T-helper 2 cell treated with Interferon-gamma antibody and Interleukin-4, amounts not matched to agents 100 ng/mL and 5 ng/mL, for 36 hours (primary cell): ENCODE data around the gene C6orf47. TPM values are rescaled to one million over a fixed set of nuclear protein-coding genes. Genes with fewer than 3 reads are reported as not detected.

Experiments used
- intact Hi-C: fragments of 100-400 bp; cut with micrococcal nuclease; formaldehyde crosslinking; loops from one replicate; pipeline ENCODE4 v1.15.1; 2023
- total RNA-seq: library from RNA; stranded (reverse); gene quantifications from 2 replicates; pipeline ENCODE4 v1.2.3, GENCODE V29; 2022

Gene C6orf47
- total RNA-seq, 1 donor from 2014 or later, result 20.8 TPM

DNA sequence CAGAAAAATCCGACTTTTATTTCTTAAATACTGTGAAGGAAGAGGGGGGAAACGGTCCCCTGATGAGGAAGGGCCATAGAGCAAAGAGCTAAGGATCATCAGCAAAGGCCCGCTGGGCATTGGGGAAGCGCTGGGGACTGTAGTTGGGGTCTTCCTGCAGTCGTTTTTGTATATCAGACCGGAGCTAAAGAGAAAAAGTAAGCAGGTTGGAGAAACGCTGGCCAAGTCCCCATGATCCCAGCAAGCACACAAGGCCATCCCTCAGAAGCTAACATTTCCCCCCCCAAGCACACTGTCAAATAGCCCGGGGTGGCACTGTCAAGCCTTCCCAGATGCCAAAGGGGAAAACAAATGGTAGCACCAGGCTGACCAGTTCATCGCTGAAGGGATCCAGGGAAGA is 21.5 kb downstream of the C6orf47 start:
- intact Hi-C loops, result no loop called here

DNA sequence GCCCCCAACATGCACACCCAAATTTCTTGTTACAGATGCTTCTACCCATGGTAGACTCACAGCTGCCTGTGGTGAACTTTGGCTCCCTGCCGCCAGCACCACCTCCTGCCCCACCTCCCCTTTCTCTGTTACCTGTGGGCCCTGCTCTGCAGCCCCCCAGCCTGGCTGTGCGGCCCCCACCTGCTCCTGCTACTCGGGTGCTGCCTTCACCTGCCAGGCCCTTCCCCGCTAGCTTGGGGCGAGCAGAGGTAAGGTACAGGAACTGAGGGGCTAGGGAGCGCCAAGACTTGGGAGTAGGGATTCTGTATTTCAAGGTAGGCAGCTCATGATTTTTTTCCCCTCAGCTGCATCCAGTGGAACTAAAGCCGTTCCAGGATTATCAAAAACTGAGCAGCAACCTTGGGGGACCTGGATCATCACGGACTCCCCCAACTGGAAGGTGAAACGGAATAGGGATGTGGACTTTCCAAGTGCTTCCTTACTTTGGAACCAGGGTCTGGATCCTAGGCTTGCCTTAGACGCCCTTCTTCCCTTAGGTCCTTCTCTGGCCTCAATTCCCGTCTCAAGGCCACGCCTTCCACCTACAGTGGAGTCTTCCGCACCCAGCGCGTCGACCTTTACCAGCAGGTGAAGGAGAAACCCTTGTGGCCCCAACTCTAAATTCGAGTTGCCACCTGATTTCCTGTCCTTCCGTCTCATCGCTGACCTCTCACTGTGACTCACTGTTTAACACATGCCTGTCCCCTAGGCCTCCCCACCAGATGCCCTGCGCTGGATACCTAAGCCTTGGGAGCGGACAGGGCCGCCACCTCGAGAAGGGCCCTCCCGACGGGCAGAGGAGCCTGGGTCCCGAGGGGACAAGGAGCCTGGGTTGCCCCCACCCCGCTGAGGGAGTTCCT is 23.6 kb downstream of the C6orf47 start:
- intact Hi-C loops, result no loop called here

DNA sequence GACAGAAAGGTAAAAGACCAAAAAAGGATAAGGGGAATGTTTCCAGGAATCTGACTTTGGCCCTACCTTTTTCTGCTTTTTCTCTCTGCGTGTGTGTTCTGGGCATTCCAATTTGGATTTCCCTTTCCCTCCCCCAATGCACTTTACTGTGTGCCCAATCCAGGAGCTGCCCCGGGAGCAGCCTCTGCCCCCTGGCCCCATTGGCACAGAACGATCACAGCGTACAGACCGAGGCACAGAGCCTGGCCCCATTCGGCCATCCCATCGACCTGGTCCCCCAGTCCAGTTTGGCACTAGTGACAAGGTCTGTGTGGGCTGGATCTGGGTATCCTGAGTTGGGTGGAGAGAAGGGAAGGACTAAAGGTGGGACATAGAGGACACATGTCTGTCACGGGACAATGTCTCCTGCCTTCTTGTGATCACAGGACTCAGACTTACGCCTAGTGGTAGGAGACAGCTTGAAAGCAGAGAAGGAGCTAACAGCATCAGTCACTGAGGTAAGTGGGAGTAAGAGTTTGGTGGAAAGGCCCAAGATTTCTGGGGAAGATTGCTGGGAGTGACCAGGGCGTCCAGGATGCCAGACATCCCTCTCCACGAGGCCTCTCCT is 25.5 kb downstream of the C6orf47 start:
- intact Hi-C loops, result no loop called here

DNA sequence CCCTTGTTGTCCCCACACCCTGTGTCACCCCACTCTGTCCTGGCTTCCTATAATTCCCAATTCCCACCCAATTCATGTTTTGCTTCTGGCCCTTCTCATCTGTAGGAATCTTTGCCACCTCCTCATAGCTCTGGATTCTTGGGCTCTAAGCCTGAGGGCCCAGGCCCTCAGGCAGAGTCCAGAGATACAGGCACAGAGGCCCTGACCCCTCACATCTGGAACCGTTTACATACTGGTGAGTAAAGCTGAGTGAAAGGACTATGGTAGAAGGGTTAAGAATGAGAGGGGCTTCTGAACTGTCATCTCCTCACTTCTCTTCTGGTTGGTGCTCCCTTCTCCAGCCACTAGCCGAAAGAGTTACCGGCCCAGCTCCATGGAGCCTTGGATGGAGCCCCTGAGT is 26.4 kb downstream of the C6orf47 start:
- intact Hi-C loops, result no loop called here

DNA sequence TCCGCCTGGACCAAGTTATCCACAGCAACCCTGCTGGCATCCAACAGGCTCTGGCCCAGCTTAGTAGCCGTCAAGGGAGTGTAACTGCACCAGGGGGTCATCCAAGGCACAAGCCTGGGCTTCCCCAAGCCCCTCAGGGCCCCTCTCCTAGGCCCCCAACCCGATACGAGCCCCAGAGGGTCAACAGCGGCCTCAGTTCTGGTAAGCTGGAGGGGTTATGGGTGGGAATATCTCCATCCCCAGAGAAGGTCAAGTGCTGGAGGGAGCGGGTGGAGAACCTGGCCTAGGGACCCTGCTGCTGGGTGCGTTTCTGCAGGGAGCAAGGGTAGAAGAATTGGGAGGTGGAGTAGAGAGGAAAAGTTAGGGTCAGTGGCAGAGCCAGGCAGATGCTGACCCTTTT is 27.1 kb downstream of the C6orf47 start:
- intact Hi-C loops, result no loop called here

DNA sequence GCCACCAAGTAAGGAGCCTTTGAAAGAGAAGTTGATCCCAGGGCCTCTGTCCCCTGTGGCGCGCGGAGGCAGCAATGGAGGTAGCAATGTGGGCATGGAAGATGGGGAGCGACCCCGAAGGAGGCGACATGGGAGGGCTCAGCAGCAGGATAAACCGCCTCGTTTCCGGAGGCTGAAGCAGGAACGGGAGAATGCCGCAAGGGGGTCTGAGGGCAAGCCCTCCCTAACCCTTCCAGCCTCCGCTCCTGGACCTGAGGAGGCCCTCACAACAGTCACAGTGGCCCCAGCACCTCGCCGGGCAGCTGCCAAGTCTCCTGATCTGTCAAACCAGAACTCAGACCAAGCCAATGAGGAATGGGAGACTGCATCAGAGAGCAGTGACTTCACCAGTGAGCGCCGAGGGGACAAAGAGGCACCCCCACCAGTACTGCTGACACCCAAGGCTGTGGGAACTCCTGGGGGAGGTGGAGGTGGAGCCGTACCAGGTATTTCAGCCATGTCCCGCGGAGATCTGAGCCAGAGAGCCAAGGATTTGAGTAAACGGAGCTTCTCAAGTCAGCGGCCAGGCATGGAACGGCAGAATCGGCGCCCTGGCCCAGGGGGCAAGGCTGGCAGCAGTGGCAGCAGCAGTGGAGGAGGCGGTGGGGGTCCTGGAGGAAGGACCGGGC is 28.2 kb downstream of the C6orf47 start:
- intact Hi-C loops, result no loop called here

DNA sequence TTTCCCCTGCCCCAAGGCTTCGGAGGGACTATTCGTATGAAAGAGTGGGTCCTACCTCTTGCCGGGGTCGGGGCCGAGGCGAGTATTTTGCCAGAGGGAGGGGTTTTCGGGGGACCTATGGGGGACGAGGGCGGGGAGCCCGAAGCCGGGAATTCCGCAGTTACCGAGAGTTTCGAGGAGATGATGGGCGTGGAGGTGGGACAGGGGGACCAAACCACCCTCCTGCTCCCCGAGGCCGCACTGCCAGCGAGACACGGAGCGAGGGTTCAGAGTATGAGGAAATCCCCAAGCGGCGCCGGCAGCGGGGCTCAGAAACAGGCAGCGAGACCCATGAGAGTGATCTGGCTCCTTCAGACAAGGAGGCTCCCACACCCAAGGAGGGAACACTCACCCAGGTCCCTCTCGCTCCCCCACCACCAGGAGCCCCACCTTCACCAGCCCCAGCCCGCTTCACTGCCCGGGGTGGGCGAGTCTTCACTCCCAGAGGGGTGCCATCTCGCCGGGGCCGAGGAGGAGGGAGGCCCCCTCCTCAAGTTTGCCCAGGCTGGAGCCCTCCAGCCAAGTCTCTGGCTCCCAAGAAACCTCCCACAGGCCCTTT is 28.8 kb downstream of the C6orf47 start:
- intact Hi-C loops, result no loop called here

DNA sequence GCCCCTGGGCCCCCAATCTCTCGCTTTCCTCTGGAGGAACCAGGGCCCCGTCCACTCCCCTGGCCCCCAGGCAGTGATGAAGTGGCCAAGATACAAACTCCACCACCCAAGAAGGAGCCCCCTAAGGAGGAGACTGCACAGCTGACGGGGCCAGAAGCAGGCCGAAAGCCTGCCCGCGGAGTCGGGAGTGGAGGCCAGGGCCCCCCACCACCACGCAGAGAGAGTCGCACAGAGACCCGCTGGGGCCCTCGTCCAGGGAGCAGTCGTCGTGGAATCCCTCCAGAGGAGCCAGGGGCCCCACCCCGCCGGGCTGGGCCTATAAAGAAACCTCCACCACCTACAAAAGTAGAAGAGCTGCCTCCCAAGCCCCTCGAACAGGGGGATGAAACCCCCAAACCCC is 29.4 kb downstream of the C6orf47 start:
- intact Hi-C loops, result no loop called here

DNA sequence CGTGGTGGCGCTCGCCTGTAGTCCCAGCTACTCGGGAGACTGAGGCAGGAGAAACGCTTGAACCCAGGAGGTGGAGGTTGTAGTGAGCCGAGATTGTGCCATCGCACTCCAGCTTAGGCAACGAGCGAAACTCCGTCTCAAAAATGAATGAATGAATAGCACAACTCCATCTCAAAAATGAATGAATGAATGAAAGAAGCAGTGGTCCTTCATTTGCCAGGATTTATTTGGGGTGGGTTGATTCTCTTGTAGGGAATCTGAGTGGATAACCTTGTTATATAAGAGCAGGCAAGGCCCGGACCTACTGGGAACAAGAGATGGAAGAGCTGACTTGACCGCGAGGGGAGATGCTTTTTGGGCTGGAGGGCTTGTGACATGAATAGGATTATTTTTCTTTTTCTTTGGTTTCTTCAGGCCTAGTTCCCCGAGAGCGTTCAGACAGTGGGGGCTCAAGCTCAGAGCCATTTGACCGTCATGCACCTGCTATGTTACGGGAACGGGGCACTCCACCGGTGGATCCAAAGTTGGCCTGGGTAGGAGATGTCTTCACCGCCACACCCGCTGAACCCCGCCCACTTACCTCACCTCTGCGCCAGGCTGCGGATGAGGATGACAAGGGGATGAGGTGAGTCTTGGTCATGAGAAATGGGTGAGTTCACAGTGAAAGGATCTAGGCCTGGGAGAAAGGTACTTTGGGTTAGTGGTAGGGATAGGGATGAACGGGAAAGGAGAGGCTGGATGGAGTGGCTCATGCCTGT is 30.2 kb downstream of the C6orf47 start:
- intact Hi-C loops, result no loop called here

DNA sequence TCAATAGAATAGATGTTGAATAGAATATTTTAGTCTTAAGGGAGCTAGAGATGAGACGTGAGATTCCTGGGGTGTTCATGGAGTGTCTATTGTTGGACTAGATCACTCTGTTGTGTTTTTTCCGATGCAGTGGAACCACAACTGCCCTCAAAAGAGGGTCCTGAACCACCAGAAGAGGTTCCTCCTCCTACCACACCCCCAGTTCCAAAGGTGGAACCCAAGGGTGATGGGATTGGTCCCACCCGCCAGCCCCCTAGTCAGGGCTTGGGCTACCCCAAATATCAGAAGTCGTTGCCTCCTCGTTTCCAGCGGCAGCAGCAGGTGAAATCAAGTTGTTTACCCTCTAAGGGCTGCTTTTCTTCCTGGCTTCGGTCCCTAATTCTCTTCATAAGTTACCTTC is 31.6 kb downstream of the C6orf47 start:
- intact Hi-C loops, result no loop called here

DNA sequence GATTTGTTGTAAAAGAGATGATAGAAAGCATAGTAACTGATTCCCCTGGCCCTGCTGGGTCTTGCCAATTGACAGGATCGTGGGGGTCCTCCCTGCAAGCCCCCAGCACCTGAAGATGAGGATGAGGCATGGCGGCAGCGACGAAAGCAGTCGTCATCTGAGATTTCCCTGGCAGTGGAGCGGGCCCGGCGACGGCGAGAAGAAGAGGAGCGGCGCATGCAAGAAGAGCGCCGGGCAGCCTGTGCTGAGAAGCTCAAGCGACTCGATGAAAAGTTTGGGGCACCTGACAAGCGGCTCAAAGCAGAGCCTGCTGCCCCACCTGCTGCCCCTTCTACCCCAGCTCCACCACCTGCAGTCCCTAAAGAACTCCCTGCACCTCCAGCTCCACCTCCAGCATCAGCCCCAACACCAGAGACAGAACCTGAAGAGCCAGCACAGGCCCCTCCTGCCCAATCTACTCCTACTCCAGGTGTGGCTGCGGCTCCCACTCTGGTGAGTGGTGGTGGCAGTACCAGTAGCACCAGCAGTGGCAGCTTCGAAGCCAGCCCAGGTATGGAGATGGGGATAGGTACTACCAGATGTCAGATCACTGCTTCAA is 32.8 kb downstream of the C6orf47 start:
- intact Hi-C loops, result no loop called here

DNA sequence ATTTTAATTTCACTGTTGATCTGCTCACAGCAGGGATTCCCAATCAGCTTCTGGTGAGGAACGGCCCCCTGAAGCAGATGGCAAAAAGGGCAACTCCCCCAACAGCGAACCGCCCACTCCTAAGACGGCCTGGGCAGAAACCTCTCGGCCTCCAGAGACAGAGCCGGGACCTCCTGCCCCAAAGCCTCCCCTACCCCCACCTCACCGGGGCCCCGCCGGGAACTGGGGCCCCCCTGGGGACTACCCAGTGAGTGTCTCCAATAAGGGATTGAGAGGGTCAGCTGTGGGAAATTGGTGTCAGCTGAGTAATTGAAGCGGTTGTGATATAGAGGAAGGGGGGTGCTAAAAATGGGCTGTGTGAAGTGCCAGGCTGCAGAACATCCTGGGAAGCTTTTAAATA is 33.6 kb downstream of the C6orf47 start:
- intact Hi-C loops, result no loop called here

DNA sequence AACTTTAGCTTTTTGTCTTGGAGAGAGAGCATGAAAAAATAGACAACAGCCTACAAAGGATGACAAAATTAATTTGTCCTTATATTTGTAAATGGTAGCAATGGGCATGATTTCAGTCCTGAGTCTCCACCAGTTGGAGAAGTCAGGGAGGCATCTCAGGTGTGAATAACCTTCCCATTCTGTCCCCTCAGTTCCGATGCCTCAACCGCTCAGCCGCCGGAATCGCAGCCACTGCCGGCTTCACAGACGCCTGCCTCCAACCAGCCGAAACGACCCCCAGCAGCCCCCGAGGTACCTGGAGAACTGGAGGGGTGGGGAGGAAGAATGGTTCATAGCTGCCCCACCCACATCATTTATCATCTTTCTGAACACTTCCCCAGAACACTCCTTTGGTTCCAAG is 36.5 kb downstream of the C6orf47 start:
- intact Hi-C loops, result no loop called here

DNA sequence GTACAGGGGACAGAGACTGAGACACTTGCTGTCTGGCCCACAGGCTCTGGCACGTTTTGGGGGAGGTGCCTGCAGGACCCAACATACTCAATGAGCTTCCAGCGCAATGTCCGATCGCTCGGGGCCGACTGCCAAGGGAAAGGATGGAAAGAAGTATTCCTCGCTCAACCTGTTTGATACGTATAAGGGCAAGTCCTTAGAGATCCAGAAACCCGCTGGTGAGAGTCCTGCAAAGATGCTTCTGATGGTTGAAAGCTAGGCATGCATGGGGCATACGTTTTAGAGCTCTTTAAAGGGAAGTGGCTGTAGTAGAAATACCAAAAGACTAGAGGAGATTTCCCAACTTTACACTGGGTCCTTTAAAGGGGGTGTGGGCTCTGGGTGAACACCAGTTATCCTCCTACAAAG is 37.9 kb downstream of the C6orf47 start:
- intact Hi-C loops, result no loop called here

DNA sequence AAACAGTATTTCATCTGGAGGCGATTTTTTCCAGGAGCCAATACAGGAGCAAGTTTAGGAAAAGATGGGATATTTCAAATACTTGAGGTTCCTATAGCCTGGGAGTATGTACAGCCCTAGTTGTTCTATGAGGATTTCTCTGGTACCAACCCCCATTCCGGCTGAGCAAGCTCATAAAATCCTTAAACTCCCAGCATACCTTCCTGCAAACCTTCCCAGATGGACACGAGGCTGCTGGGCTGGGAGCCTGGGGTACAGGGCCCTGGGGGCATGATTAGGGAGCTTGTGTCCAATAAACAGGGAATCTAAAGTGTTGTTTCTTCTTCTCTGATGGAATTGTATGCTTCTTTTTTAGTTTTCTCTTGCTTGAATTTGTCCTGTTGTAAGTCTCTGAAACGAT is 38.6 kb downstream of the C6orf47 start:
- intact Hi-C loops, result loop anchor here (2.0 kb wide), 1 partner anchor 205 kb away; the partner anchor contains the start of gene HSPA1B

DNA sequence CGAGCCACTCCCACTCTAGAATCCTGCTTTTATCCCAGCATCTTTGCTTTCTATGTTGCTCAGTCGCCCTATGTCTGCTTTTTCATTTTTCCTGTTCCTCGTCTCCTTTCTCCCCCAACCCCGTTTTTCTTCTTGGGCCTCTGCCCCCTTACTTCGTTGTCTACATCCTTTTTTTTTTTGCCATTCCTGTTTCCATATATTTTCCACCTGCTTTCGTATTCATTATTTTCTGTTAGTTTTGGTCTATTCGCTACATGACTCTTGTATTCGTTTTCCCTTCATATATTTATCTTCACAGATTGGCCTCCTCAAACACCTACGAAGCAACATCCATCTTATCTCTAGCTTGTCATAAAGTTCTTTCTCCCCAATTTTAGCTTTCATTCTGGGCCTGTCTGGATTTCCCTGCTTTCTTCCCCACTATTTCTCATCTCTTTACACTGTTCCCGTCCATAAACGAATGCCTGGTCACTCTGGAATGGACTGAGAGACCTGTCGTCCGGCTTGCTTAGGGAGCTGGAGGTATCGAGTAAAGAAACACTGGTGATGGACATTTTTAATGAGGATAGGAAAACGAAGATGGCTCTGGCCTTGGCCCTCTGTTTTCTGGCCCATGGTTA is 39.1 kb downstream of the C6orf47 start:
- intact Hi-C loops, result loop anchor here (2.0 kb wide), 1 partner anchor 205 kb away; the partner anchor contains the start of gene HSPA1B

DNA sequence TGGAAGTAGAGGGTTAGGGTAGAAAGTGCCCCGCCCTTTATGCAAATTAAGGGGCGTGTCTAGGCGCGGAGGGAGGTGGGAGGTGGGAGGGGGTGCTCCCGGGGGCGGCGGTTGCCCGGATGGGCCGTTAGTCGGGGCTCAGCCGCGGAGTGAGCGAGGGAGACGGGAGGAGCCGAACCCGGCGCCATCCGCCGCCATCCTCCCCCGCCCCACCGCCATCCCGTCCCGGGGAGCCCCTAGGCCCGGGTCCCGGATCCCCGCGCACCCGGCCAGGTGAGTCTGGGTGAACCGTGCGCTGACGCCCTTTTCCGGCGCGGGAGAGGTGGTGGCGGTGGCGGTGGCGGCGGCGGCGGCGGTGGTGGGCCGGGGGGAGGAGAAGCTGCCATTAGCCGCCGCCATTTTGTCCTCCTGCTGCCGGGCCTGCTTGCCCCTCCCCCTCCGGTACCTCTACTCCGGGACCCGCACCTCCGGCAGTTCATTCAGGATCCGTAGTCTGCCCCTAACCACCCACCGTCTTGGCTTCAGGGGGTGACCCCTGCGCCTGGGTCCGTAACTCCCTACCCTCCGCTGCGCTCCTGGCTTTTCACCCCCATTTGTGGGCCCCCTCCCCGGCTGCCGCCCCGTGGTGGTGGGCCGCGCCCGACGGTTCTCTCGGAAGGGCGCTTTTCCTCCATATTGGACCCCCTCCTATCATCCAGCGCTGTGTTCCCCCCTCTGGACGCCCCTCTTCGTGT is 39.8 kb downstream of the C6orf47 start, which contains the start of gene PRRC2A:
Gene PRRC2A (plus strand): TSS at position 130 of the 734 bp plus-strand sequence. CDS start 2,075 bp downstream, outside the sequence.
- intact Hi-C loops, result loop anchor here (1.0 to 2.0 kb wide), 7 partner anchors 32 to 242 kb away; partner anchors contain the start of genes BAG6, HSPA1B, NEU1 and NFKBIL1

DNA sequence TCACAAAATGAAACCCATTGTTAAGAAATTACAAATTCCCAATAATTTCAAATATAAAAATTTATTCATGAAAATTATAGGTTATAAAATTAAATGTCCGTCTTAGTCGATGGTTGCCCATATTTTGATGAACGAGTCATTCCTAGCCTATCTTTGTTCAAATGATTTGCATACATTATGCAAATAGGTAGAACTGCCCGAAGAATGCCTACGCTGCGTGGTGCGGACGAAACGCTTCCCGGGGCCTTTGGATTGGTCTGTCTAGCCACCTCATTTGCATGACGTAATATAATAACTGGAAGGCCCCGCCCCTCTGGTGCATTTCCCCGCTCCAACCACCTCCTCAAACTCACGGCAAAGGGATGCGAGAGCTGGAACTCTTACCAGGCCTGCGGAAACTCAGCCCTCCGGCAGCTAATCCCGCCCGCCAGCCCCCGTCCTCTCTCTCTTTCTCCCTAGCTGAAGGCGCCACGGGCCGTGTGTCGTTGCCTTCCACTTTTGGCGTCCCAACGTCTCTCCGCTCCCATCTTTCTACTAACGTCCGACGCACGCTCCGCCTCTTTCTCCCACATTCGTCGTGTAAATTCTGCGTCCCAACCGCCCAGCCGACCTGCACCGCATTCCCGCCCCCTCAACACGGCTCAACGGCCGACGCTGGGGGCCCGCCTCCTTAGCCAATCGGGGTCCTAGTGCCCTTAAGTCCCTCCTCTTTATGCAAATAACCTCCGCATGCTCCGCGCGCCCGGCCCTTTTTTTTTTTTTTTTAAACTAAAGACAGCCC is 40.6 kb downstream of the C6orf47 start:
- intact Hi-C loops, result loop anchor here (1.0 to 2.0 kb wide), 7 partner anchors 32 to 242 kb away; partner anchors contain the start of genes BAG6, HSPA1B, NEU1 and NFKBIL1
